ENCODE results near the gene TTI1.

Gene TTI1

DNA sequence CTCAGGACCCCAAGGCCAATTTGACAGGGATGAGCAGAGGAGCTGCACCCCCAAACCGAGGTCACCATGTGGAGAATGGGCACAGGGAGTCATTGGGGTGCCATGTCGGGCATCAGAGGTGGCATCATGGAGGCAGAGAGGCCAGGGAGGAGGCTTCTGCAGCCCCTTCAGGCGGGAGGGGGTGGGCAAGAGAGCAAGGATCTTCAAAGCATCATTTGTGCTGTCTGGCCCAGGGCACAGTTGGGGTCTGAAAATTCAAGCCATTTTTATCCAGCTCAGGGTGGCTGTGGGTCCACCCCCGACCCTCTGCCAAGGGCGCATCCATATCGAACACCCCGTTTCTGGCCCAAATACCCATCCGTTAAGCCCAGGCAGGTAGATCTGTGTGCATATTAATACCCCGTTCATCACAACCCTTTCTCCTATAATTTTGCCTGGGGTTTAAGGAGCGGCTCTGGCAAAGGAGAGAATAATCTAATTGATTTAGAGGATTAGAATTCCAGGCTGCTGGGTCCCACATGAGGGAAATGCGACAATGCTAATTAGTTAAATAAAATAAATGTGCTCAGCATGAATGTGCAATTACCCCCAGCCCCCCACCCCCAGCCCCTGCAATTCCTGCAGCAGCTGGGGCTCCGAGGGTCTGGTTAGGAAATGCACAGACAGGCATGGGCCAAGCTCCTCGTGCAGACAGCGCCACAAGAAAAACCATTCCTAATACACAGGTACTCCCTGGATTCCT is 98.5 kb downstream of the TTI1 start:
- DNase-seq: no peak

DNA sequence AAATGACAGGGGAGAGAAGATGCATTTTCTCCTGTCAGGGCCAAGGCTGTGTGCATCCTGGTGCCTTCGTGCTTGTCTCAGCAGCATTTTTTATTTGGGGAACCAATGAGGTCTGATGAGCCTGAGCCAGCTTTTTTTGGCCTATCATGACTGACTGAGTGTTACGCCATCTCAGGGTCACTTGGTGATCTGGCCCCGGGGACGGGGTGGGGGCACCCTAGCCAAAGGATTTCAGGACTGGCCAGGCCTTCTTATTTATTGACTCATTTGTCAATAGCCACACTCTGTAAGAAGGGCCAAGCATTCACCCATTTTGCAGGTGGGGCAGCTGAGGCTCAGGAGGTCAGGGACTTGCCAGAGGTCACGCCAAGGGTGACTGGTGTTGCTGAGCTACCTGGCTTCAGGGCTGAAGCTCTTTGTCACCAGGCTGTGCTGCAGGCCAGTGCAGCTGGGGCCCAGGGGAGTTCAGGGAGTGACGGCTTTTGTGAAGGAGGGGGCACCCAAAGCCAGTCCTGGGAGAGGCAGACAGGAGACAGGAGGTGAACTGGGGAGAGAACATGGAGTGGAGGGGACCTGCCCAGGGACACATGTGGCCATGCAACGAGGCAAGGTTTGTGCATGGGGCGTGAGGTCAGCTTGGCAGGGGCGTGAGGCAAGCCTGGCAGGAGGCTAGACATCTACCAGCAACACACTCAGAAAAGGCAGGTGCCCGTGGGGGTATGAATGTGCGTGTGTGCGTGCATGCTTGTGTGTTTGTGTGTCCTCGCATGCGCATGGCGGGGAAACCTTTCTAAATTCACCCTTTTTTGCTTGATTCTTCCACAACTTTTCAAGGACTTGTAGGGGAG is 99.2 kb downstream of the TTI1 start:
- no peak for DNase-seq

Measured in NCI-H1417 treated with DMSO at 0.1 percent for 48 hours (cell line).